ENCODE measurements around the gene PRKAG2. TPM values are rescaled to one million over a fixed set of nuclear protein-coding genes. Genes with fewer than 3 reads are reported as not detected.

The PRKAG2 gene
- total RNA-seq, 4 donors from 2014 or later = 19.5 to 30.8 (median 27.6) TPM

DNA sequence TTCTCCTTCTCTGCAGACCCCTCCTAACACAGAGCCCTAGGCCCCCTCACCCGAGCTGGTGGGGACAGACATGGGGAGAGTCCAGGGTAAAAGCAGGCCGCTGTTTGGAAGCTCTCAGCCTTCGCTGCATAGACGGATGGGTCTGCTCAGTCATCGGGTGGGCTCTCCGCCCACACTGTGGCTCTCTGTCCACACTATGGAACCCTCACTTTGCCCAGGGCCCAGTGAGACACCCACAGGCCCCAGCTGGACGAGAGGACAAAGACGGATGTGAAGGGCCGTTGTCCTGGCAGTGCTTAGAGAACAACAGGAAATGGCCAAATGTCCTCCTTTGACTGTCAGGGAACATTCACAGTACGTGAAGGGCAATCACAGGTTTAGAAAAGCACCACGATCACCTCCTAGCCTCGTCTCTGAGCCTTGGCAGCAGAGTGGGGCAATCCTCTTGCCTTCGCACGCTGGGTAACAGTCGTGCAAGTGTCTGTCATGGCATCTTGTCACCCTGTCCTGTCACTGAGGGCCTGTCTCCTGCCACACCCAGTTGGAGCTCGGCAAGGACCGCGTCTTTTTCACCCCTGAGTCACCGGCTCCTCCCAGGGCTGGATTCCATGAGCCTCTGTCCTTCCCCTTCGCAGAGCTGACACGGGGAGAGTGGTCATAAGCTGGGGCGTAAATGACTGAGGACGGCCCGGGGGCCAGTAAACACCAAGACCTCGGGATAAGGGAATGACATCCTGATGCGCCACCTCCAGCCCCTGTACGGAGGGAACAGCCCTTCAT lies 80.6 kb downstream of the PRKAG2 start:
- 77 to 84% methylated on average over 25 to 26 of the region's 27 CpGs for WGBS, 2 donors
- Histone ChIP-seq H3K9me3 (no peaks in the 10 kb centered on the region), H3K4me1 (peaks cover 10 to 26% of the 10 kb centered on the region in 2 donors), H3K36me3 (no peaks in the 10 kb centered on the region), H3K4me3 (replicated peaks in 1 of 3) (no peak overlapping the region), H3K27ac (peak overlapping the region in 2 of 3 donors; percentile 30 to 58), H3K27me3 (no peaks in the 10 kb centered on the region)
- intact Hi-C loops (cut with DNase I) = no loop called here
- no peak for DNase-seq
- no peak for TF ChIP-seq CTCF (IDR thresholded peaks at IDR 0.05)
- TF ChIP-seq POLR2A (IDR thresholded peaks at IDR 0.05) = no peak

DNA sequence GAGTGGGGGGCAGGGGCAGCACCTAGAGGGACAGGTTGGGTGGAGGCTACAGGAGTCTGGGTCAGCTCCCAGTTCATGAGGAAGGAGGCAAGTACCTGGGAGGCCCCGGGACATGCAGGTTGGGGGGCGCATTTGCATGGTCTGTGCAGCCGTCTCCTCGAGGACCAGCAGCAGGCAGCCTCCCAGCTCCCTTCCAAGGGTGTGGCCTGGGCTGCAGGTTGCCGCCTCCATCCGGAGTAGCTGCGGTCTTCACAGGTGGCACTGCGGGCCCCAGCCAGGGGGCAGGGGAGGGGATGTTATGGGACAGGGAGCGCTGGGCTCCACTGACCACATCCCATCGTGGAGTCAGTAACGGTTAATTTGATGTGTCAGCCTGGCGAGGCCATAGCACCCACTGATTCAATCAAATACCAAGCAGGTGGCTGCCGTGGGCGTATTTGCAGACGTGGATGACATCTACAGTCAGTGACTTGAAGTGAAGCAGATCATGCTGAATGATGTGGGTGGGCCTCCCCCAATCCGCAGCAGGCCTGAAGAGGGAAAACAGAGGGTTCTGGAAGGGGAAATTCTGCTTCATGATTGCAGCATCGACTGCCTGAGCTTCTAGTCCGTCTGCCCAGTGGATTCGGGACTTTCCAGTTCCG lies 81.6 kb downstream of the PRKAG2 start:
- no peaks in the 10 kb centered on the region for H3K9me3 ChIP-seq
- intact Hi-C loops (cut with DNase I) = no loop called here
- TF ChIP-seq POLR2A (IDR thresholded peaks at IDR 0.05) (no peak), CTCF (IDR thresholded peaks at IDR 0.05) (no peak)
- DNase-seq = no peak
- no peaks in the 10 kb centered on the region for H3K27me3 ChIP-seq
- H3K36me3 ChIP-seq = no peaks in the 10 kb centered on the region
- no peak overlapping the region for H3K4me3 ChIP-seq (replicated peaks in 1 of 3)
- H3K27ac ChIP-seq = no peak overlapping the region
- 80 to 92% methylated on average over 9 to 20 of the region's 20 CpGs for WGBS, 2 donors
- peaks cover 10 to 26% of the 10 kb centered on the region in 2 donors for H3K4me1 ChIP-seq

DNA sequence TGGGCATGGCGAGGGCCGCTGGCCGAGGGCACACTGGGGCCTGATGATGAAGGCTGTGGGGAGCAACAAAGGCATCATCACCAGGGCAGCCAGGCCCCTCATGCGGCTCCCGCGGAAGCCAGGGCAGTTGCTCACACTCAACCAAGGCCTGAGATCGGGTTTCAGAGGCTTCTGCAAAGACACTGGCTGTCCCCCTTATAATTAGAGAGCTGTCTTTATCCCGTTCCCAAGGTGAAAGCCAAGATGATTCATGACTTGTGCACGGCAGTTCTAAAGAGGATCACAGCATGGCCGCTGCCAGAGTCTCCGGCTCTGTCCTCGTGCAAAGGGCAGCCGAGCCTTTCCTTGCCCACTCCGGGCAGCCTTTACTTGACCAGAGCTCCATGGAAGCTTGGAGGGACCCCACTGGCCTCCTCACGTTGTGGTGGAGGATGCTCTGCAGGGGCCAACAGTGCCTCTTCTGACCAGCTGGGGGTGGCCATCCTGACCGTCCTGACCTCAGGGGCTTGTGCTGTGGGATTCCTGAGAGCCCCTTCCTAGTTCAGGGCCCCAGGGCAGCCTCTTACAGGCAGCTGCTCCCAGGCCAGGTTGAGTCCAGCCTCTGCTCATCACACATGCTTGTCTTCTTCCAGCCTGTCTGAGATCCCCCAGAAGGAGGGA lies 82.3 kb downstream of the PRKAG2 start:
- no peak for DNase-seq
- H3K9me3 ChIP-seq = no peaks in the 10 kb centered on the region
- peaks cover 10 to 26% of the 10 kb centered on the region in 2 donors for H3K4me1 ChIP-seq
- no peak overlapping the region for H3K4me3 ChIP-seq (replicated peaks in 1 of 3)
- no peaks in the 10 kb centered on the region for H3K27me3 ChIP-seq
- intact Hi-C loops (cut with DNase I) = no loop called here
- no peak for TF ChIP-seq CTCF (IDR thresholded peaks at IDR 0.05)
- TF ChIP-seq POLR2A (IDR thresholded peaks at IDR 0.05) = no peak
- no peaks in the 10 kb centered on the region for H3K36me3 ChIP-seq
- H3K27ac ChIP-seq = peak overlapping the region in 1 of 3 donors; percentile 39
- WGBS, 2 donors = 90 to 93% methylated on average over 11 to 16 of the region's 16 CpGs

DNA sequence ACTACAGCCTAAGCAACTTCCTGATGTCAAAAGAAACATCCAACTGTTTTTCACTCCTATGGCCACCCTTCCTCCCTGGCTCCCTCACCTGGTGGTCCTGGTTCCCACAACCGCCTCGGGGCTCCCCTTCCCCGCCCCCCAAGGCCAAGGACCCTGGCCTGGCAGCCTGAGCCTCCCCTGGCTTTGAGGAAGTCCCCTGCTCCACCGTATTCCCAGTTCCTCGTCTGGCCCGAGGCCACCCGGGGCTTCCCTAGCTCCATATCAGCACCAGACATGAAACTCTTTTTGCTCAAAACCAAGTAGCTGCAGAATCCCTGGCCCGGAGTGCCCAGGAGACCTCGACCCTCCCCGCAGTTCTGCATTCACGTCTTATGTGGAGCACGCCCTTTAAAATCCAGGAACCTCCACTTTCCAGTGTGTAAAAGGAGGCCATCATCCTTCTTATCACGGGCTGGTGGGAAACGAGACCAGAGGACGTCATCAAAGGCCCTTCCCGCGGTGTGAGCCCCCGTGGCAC lies 82.9 kb downstream of the PRKAG2 start:
- WGBS, 2 donors = 91 to 95% methylated on average over 17 to 18 of the region's 18 CpGs
- H3K4me3 ChIP-seq (replicated peaks in 1 of 3) = no peak overlapping the region
- intact Hi-C loops (cut with DNase I) = no loop called here
- peaks cover 10 to 26% of the 10 kb centered on the region in 2 donors for H3K4me1 ChIP-seq
- no peak for DNase-seq
- peak overlapping the region in 2 of 3 donors; percentile 39 to 51 for H3K27ac ChIP-seq
- H3K36me3 ChIP-seq = no peaks in the 10 kb centered on the region
- no peak for TF ChIP-seq CTCF (IDR thresholded peaks at IDR 0.05)
- no peak for TF ChIP-seq POLR2A (IDR thresholded peaks at IDR 0.05)
- no peaks in the 10 kb centered on the region for H3K27me3 ChIP-seq
- H3K9me3 ChIP-seq = no peaks in the 10 kb centered on the region

All from thyroid gland (tissue), 4 donors.